ENCODE results near the gene GRIN3B. TPM values are rescaled to one million over a fixed set of nuclear protein-coding genes. Genes with fewer than 3 reads are reported as not detected.

Gene GRIN3B
- total RNA-seq, 4 donors from 2014 or later: not detected

GRCh38 chr19:958967-959855 lies 41.0 kb upstream of the GRIN3B start:
- Histone ChIP-seq H3K36me3 (peaks cover 0 to 29% of the 10 kb centered on the region in 2 donors), H3K27ac (no peak overlapping the region), H3K9me3 (no peaks in the 10 kb centered on the region), H3K4me3 (no peak overlapping the region), H3K27me3 (no peaks in the 10 kb centered on the region), H3K4me1 (no peaks in the 10 kb centered on the region)
- no peak for TF ChIP-seq EP300 (IDR thresholded peaks at IDR 0.05)
- no peak for TF ChIP-seq POLR2AphosphoS5 (IDR thresholded peaks at IDR 0.05)
- no peak for TF ChIP-seq CTCF (IDR thresholded peaks at IDR 0.05)
- no peak for TF ChIP-seq POLR2A (IDR thresholded peaks at IDR 0.05)
- ATAC-seq: no peak
- WGBS, 2 donors (ENCODE audit: low coverage in 1 of 2): 91 to 96% methylated on average over 9 to 19 of the region's 36 CpGs

GRCh38 chr19:960020-960419 lies 40.2 kb upstream of the GRIN3B start:
- Histone ChIP-seq H3K4me1 (no peaks in the 10 kb centered on the region), H3K9me3 (no peaks in the 10 kb centered on the region), H3K27ac (no peak overlapping the region), H3K4me3 (no peak overlapping the region), H3K36me3 (peaks cover 0 to 37% of the 10 kb centered on the region in 2 donors), H3K27me3 (no peaks in the 10 kb centered on the region)
- ATAC-seq: no peak
- no CpG with 5 or more reads among the region's 12 CpGs for WGBS, 2 donors (ENCODE audit: low coverage in 1 of 2)
- TF ChIP-seq EP300 (IDR thresholded peaks at IDR 0.05): no peak

- 40% methylated on average over 1 of the region's 8 CpGs; no CpG with 5 or more reads in 1 of the 2 donors for WGBS, 2 donors (ENCODE audit: low coverage in 1 of 2)
- Histone ChIP-seq H3K27ac (no peak overlapping the region), H3K4me3 (no peak overlapping the region), H3K9me3 (no peaks in the 10 kb centered on the region), H3K4me1 (no peaks in the 10 kb centered on the region), H3K27me3 (no peaks in the 10 kb centered on the region), H3K36me3 (peaks cover 0 to 43% of the 10 kb centered on the region in 2 donors)
- no peak for TF ChIP-seq POLR2AphosphoS5 (IDR thresholded peaks at IDR 0.05)
- no peak for TF ChIP-seq CTCF (IDR thresholded peaks at IDR 0.05)
- no peak for TF ChIP-seq EP300 (IDR thresholded peaks at IDR 0.05)
- TF ChIP-seq POLR2A (IDR thresholded peaks at IDR 0.05): no peak
- no peak for ATAC-seq
Measured at GRCh38 chr19:960601-960938, 39.6 kb upstream of the GRIN3B start.

GRCh38 chr19:961866-962620 lies 38.2 kb upstream of the GRIN3B start:
- Histone ChIP-seq H3K27me3 (no peaks in the 10 kb centered on the region), H3K9me3 (no peaks in the 10 kb centered on the region), H3K4me1 (no peaks in the 10 kb centered on the region), H3K36me3 (peaks cover 0 to 57% of the 10 kb centered on the region in 2 donors), H3K27ac (no peak overlapping the region), H3K4me3 (no peak overlapping the region)
- WGBS, 2 donors (ENCODE audit: low coverage in 1 of 2): 55 to 62% methylated on average over 5 to 10 of the region's 14 CpGs
- no peak for TF ChIP-seq CTCF (IDR thresholded peaks at IDR 0.05)
- no peak for TF ChIP-seq POLR2A (IDR thresholded peaks at IDR 0.05)
- TF ChIP-seq EP300 (IDR thresholded peaks at IDR 0.05): no peak
- TF ChIP-seq POLR2AphosphoS5 (IDR thresholded peaks at IDR 0.05): no peak
- ATAC-seq: no peak

- no peaks in the 10 kb centered on the region for H3K9me3 ChIP-seq
- no peak for ATAC-seq
- H3K4me1 ChIP-seq: no peaks in the 10 kb centered on the region
- no peak overlapping the region for H3K27ac ChIP-seq
- H3K36me3 ChIP-seq: peaks cover 0 to 65% of the 10 kb centered on the region in 2 donors
- no peak for TF ChIP-seq POLR2AphosphoS5 (IDR thresholded peaks at IDR 0.05)
- no peak overlapping the region for H3K4me3 ChIP-seq
- no peaks in the 10 kb centered on the region for H3K27me3 ChIP-seq
- 80% methylated on average over 5 of the region's 31 CpGs; no CpG with 5 or more reads in 1 of the 2 donors for whole genome bisulfite sequencing, 2 donors (ENCODE audit: low coverage in 1 of 2)
Measured at GRCh38 chr19:962683-963400, 37.4 kb upstream of the GRIN3B start.
